Right lobe of liver (tissue), 6 donors: Measurements from ENCODE around the gene CCDC90B. TPM values are rescaled to one million over a fixed set of nuclear protein-coding genes. Genes with fewer than 3 reads are reported as not detected.
"Not testable (repeated sequence)": the region's sequence is repeated elsewhere in the genome, so short reads cannot be mapped to it uniquely, and the experiment has no call there.

Experiments used
- ATAC-seq, 4 donors: fragments of 200-7000 bp; cut with Tn5 transposase; one replicate each; pipeline ENCODE4 v1.9.1; 2020; ENCODE audit warnings: mild to moderate bottlenecking in 4 of 4, moderate library complexity in 4 of 4
- DNase-seq, 3 donors: peaks; one replicate each; pipeline ENCODE4 v3.0.0-alpha.2; 2020
- H3K27ac ChIP-seq, 3 donors: fragments of 200-600 bp; one replicate each; pipeline ENCODE4 v1.8.0; 2022
- H3K27me3 ChIP-seq, 2 donors: fragments of 200-600 bp; one replicate each; pipeline ENCODE4 v1.8.0; 2022
- H3K36me3 ChIP-seq, 4 donors: fragments of 200-600 bp; sonication (generic) in 1 of 4; one replicate each; pipeline versions ENCODE4 v1.5.1 to v1.8.0; 2017 to 2022; ENCODE audit warnings: control low read depth in 1 of 4
- H3K4me1 ChIP-seq, 4 donors: fragments of 200-600 bp; sonication (generic) in 1 of 4; one replicate each; pipeline versions ENCODE4 v1.5.1 to v1.8.0; 2017 to 2022; ENCODE audit warnings: control low read depth in 1 of 4
- H3K4me3 ChIP-seq, 3 donors: fragments of 200-600 bp; one replicate each; pipeline ENCODE4 v1.8.0; 2022
- H3K9me3 ChIP-seq, 4 donors: fragments of 200-600 bp; sonication (generic) in 1 of 4; one replicate each; pipeline versions ENCODE4 v1.5.1 to v1.8.0; 2017 to 2022; ENCODE audit warnings: control low read depth in 1 of 4
- POLR2A ChIP-seq: fragments of 450-650 bp; IDR thresholded peaks from one replicate; pipeline ENCODE4 v1.6.1; 2017; ENCODE audit warnings: antibody characterized with exemption, mild to moderate bottlenecking
- WGBS: methylation state at CpG from one replicate; pipeline ENCODE4 v1.1.6; 2018; ENCODE audit warnings: low coverage, low lambda C conversion rate; ENCODE audit not compliant: insufficient coverage; ENCODE audit errors: missing lambda C conversion rate; 5-methylcytosine and 5-hydroxymethylcytosine counted together
- intact Hi-C, 2 donors: fragments of 100-400 bp; cut with DNase I; formaldehyde crosslinking; loops; one replicate each; pipeline versions ENCODE4 v1.11.2 to v1.14.1; 2022
- total RNA-seq, 6 experiments: library from RNA; depleted of rRNA in 2 of 6; stranded (reverse); fragments of >200 nt in 2 of 6; fragmentation: NEBNext Ultra II Directional in 3 of 6; extraction: Animal tissue kit (Norgen Biotek cat#: 25700) in 3 of 6; gene quantifications; one replicate each; pipeline versions ENCODE4 v1.1.0 to v1.2.4, GENCODE V29; 2016 to 2023
- TF ChIP-seq, protein P1 (sequence below), 4 donors: fragments of 200-600 bp in 3 of 4; fragments of 450-650 bp in 1 of 4; IDR thresholded peaks; one replicate each; pipeline versions ENCODE4 v1.5.1 to v1.8.0; 2016 to 2022; ENCODE audit warnings: antibody characterized with exemption in 4 of 4, mild to moderate bottlenecking in 2 of 4
- donor health status: DM: no; HTN: yes; CAD: no.
- donor health status: DM: no; HTN: no; CAD: no.
- donor health status: DM: no; HTN: no; CAD: no.
- donor health status: DM: no; HTN: yes; CAD: no.
- donor health status: DM: no; HTN: yes; CAD: no.

The CCDC90B gene
- total RNA-seq, 6 experiments from 2014 or later: 16.8 to 29.0 (median 18.1) TPM

DNA sequence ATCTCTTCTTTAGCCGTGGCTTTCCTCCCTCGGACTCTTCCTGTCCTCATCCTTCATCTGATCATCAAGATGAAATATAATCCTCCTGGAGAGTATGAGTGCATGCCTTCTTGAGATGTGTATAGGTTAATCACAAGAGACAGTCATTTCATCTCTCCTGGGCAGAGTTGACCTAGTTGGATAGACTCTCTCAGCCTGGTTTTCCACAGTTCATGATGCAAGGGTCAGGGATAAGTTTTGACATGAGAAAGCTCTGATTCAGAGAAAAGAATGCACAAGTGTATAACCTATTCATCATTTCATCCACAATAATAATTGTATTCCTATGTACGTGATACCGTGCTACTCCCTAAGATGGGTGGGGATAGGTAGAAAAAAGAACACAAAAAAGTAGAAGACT is 33.2 kb upstream of the CCDC90B start:
- H3K9me3 ChIP-seq: no peaks in the 10 kb centered on the region
- no peak overlapping the region for H3K27ac ChIP-seq
- no peaks in the 10 kb centered on the region for H3K4me1 ChIP-seq
- no peak overlapping the region for H3K4me3 ChIP-seq
- no peak for DNase-seq
- intact Hi-C loops: no loop called here
- ATAC-seq: no peak
- no peaks in the 10 kb centered on the region for H3K36me3 ChIP-seq
- whole genome bisulfite sequencing: 42% methylated on average over 4 of the region's 4 CpGs
- H3K27me3 ChIP-seq: no peaks in the 10 kb centered on the region
- TF ChIP-seq, protein P1, sequence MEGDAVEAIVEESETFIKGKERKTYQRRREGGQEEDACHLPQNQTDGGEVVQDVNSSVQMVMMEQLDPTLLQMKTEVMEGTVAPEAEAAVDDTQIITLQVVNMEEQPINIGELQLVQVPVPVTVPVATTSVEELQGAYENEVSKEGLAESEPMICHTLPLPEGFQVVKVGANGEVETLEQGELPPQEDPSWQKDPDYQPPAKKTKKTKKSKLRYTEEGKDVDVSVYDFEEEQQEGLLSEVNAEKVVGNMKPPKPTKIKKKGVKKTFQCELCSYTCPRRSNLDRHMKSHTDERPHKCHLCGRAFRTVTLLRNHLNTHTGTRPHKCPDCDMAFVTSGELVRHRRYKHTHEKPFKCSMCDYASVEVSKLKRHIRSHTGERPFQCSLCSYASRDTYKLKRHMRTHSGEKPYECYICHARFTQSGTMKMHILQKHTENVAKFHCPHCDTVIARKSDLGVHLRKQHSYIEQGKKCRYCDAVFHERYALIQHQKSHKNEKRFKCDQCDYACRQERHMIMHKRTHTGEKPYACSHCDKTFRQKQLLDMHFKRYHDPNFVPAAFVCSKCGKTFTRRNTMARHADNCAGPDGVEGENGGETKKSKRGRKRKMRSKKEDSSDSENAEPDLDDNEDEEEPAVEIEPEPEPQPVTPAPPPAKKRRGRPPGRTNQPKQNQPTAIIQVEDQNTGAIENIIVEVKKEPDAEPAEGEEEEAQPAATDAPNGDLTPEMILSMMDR (IDR thresholded peaks at IDR 0.05): no peak
- no peak for TF ChIP-seq POLR2A

DNA sequence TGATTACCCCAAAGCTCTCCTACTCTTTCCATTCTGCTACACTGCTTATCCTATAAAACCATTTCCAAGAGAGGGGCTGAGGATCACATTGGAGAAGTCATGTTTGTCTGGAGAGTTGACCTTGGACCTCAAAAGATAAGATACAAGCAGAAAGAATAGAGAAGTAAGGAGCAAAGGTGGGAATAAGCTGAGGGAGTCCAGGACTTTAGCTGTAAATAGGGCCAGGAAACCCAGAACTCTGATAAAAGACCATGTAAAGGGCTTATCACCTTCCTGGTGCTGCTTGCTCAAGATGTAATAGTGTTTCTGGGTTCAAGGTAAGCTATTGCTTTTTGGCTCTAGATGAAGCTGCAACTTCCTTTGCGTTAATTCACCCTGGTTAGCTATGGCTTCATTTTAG is 32.8 kb upstream of the CCDC90B start:
- H3K36me3 ChIP-seq: no peaks in the 10 kb centered on the region
- H3K27me3 ChIP-seq: no peaks in the 10 kb centered on the region
- TF ChIP-seq, protein P1 (IDR thresholded peaks at IDR 0.05): no peak
- TF ChIP-seq POLR2A: no peak
- ATAC-seq (no peak), DNase-seq (no peak)
- no peak overlapping the region for H3K4me3 ChIP-seq
- H3K27ac ChIP-seq: no peak overlapping the region
- H3K4me1 ChIP-seq: no peaks in the 10 kb centered on the region
- WGBS: 100% methylated on average over 1 of the region's 1 CpG
- intact Hi-C loops: no loop called here
- no peaks in the 10 kb centered on the region for H3K9me3 ChIP-seq

DNA sequence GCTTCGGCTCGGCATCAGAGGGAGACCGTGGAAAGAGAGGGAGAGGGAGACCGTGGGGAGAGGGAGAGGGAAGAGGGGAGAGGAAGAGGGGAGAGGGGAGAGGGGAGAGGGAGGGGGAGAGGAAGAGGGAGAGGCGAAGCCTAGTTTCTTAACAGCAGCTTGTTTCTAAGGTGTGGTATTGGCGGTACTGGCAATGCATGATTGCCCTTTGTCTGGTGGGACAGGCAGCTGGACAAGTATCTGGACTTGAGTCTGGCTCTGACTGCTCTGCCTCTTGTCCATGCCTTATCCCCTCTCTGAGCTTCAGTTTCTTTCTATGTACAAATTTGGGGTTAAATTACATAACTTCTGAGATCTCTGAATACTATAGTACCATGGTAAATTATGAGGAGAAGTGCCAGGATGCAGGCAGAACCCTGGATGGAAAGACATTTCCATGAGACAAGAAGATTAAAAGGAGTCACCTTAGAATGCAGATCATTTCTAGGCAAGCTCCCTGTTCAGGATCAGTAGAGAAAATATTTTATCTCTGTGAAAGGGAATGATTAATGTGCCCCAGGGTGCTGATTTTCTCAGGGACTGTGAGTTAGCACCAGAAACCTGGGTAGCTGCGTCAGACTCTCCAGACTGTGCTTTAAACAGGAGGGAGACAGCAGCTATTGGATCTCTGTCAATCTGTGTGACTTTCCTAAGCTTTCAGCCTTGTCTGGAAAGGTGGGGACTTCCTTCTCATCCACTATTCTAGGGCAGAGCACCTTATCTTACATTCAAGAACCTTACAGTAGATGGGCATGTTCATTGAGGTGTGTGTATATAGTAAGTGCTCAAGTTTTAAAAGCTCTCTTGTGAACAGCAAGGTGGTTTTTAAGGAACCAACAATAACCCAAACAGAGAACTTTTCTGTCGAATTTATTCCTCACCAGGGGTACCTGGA is 31.9 kb upstream of the CCDC90B start:
- no peak for TF ChIP-seq POLR2A
- TF ChIP-seq, protein P1 (IDR thresholded peaks at IDR 0.05): no peak
- Histone ChIP-seq H3K27ac (no peak overlapping the region), H3K4me1 (no peaks in the 10 kb centered on the region), H3K27me3 (no peaks in the 10 kb centered on the region), H3K9me3 (no peaks in the 10 kb centered on the region), H3K4me3 (no peak overlapping the region), H3K36me3 (no peaks in the 10 kb centered on the region)
- WGBS: 73% methylated on average over 7 of the region's 8 CpGs
- DNase-seq (no peak), ATAC-seq (no peak)
- intact Hi-C loops: no loop called here

DNA sequence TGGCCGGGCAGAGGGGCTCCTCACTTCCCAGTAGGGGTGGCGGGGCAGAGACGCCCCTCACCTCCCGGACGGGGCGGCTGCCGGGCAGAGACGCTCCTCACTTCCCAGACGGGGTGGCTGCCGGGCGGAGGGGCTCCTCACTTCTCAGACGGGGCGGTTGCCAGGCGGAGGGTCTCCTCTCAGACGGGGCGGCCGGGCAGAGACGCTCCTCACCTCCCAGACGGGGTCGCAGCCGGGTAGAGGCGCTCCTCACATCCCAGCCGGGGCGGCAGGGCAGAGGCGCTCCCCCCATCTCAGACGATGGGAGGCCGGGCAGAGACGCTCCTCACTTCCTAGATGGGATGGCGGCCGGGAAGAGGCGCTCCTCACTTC is 30.7 kb upstream of the CCDC90B start:
- H3K4me1 ChIP-seq, intact Hi-C loops, H3K9me3 ChIP-seq, H3K27ac ChIP-seq, DNase-seq, H3K27me3 ChIP-seq, H3K4me3 ChIP-seq, ATAC-seq, H3K36me3 ChIP-seq: not testable (repeated sequence)
- no CpG with 5 or more reads among the region's 31 CpGs for WGBS

DNA sequence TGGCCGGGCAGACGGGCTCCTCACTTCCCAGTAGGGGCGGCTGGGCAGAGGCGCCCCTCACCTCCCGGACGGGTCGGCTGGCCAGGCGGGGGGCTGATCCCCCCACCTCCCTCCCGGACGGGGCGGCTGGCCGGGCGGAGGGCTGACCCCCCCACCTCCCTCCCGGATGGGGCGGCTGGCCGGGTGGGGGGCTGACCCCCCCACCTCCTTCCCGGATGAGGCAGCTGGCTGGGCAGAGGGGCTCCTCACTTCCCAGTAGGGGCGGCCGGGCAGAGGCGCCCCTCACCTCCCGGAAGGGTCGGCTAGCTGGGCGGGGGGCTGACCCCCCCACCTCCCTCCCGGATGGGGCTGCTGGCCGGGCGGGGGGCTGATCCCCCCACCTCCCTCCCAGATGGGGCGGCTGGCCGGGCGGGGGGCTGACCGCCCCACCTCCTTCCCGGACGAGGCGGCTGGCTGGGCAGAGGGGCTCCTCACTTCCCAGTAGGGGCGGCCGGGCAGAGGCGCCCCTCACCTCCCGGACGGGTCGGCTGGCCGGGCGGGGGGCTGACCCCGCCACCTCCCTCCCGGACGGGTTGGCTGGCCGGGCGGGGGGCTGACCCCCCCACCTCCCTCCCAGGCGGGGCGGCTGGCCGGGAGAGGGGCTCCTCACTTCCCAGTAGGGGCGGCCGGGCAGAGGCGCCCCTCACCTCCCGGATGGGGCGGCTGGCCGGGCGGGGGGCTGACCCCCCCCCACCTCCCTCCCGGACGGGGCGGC is 30.2 kb upstream of the CCDC90B start:
- 100% methylated on average over 18 of the region's 59 CpGs for WGBS
- H3K9me3 ChIP-seq, ATAC-seq, DNase-seq, H3K27me3 ChIP-seq, H3K36me3 ChIP-seq, H3K4me3 ChIP-seq, intact Hi-C loops, H3K27ac ChIP-seq, H3K4me1 ChIP-seq: not testable (repeated sequence)
